GM12878 (cell line): Measurements from ENCODE around the gene SEMA6C. TPM values are rescaled to one million over a fixed set of nuclear protein-coding genes. Genes with fewer than 3 reads are reported as not detected.

Source experiments
- ATAC-seq: fragments of 200-7000 bp; cut with Tn5 transposase; 3 replicates; pipeline ENCODE4 v1.9.1; 2020; ENCODE audit warnings: mild to moderate bottlenecking, moderate library complexity
- BruUV-seq: library from RNA; stranded (reverse); fragments of 400-500 nt; replicated peaks from 2 replicates; lab custom pipeline; 2021; lab: Mats Ljungman, UMichigan
- CTCF ChIA-PET: fragments of 300-600 bp; sonication (Branson Sonifier 250); formaldehyde crosslinking; extraction: SDS; loops from one replicate; lab custom pipeline; 2021; ENCODE audit warnings: inconsistent platforms; lab: Yijun Ruan, JAX
- POLR2A ChIA-PET: fragments of 350-600 bp; formaldehyde crosslinking; extraction: SDS; loops from one replicate; lab custom pipeline; 2021; ENCODE audit warnings: inconsistent platforms; lab: Charles Lee
- RAD21 ChIA-PET: fragments of 300-600 bp; sonication (Branson Sonifier 250); formaldehyde crosslinking; loops from one replicate; lab custom pipeline; 2023; ENCODE audit warnings: antibody characterized with exemption; ENCODE audit not compliant: unreplicated experiment; lab: Charles Lee
- SMC1A ChIA-PET: fragments of 300-600 bp; sonication (Branson Sonifier 250); formaldehyde crosslinking; loops from one replicate; lab custom pipeline; 2023; ENCODE audit not compliant: unreplicated experiment, uncharacterized antibody; lab: Charles Lee
- DNase-seq: peaks from one replicate; pipeline ENCODE4 v3.0.0-alpha.2; 2011; ENCODE audit warnings: low read depth, low spot score
- FAIRE-seq: peaks from 3 replicates; lab custom pipeline; 2011; peaks lifted over from hg19 to GRCh38; lab: Jason Lieb, UNC
- H2AFZ ChIP-seq: 2 replicates; pipeline ENCODE4 v1.6.0; 2011; ENCODE audit warnings: low read depth, low read length, control low read depth; ENCODE audit not compliant: control insufficient read depth
- H3K27ac ChIP-seq: 2 replicates; pipeline ENCODE4 v1.5.1; 2011; ENCODE audit warnings: control low read depth; ENCODE audit not compliant: control insufficient read depth, insufficient read depth
- H3K27me3 ChIP-seq, 2 experiments: replicated peaks in 1 of 2; 2 replicates each; pipeline versions ENCODE4 v1.6.0 to v1.6.1; 2011; ENCODE audit warnings: low read length in 1 of 2; ENCODE audit not compliant: control insufficient read depth in 2 of 2, insufficient read depth in 2 of 2
- H3K36me3 ChIP-seq, 2 experiments: 2 replicates each; pipeline ENCODE4 v1.5.1; 2011; ENCODE audit warnings: low read length in 1 of 2; ENCODE audit not compliant: control insufficient read depth in 2 of 2, insufficient read depth in 2 of 2
- H3K4me1 ChIP-seq: 2 replicates; pipeline ENCODE4 v1.6.1; 2011; ENCODE audit warnings: mild to moderate bottlenecking, low read length, moderate library complexity, mixed read lengths; ENCODE audit not compliant: control insufficient read depth, insufficient read depth
- H3K4me2 ChIP-seq: 2 replicates; pipeline ENCODE4 v1.6.0; 2011; ENCODE audit warnings: control low read depth; ENCODE audit not compliant: control insufficient read depth, insufficient read depth
- H3K4me3 ChIP-seq: fragments of 200-600 bp; sonication (generic); 2 replicates; pipeline ENCODE4 v1.5.1; 2016
- H3K79me2 ChIP-seq: 2 replicates; pipeline ENCODE4 v1.6.0; 2011; ENCODE audit warnings: low read length; ENCODE audit not compliant: control insufficient read depth, insufficient read depth
- H3K9ac ChIP-seq: 2 replicates; pipeline ENCODE4 v1.8.0; 2011; ENCODE audit warnings: low read length, control low read depth, mixed read lengths; ENCODE audit not compliant: control insufficient read depth, insufficient read depth
- H3K9me3 ChIP-seq: replicated peaks from 3 replicates; pipeline ENCODE4 v1.5.1; 2011; ENCODE audit warnings: mild to moderate bottlenecking, low read length; ENCODE audit not compliant: control insufficient read depth, insufficient read depth
- H4K20me1 ChIP-seq: 2 replicates; pipeline ENCODE4 v1.6.0; 2011; ENCODE audit not compliant: control insufficient read depth, insufficient read depth
- BCLAF1 ChIP-seq: fragments of 450-650 bp; IDR thresholded peaks from 2 replicates; pipeline ENCODE4 v1.6.1; 2017; ENCODE audit warnings: antibody characterized with exemption, mild to moderate bottlenecking, moderate library complexity
- FOS ChIP-seq: IDR thresholded peaks from 3 replicates; pipeline ENCODE4 v1.6.1; 2011; ENCODE audit warnings: borderline replicate concordance; ENCODE audit not compliant: insufficient read length; ENCODE audit errors: extremely low read depth
- GATAD2B ChIP-seq: fragments of 450-650 bp; conservative IDR thresholded peaks from 2 replicates; pipeline ENCODE4 v1.6.1; 2017; ENCODE audit warnings: low read depth, mild to moderate bottlenecking, moderate library complexity
- MXI1 ChIP-seq: fragments of 150-350 bp; IDR thresholded peaks from 2 replicates; pipeline ENCODE4 v1.6.1; 2011; ENCODE audit warnings: low read depth, mild to moderate bottlenecking, inconsistent platforms, low read length, improper control_type of control experiment
- PBX3 ChIP-seq: IDR thresholded peaks from 2 replicates; pipeline ENCODE4 v1.6.1; 2011; ENCODE audit warnings: mild to moderate bottlenecking, low read depth, low read length, moderate library complexity; ENCODE audit not compliant: insufficient replicate concordance
- POLR2AphosphoS5 ChIP-seq: IDR thresholded peaks from 2 replicates; pipeline ENCODE4 v1.6.1; 2011; ENCODE audit warnings: mild to moderate bottlenecking, low read length, inconsistent platforms
- SREBF2 ChIP-seq: IDR thresholded peaks from 2 replicates; pipeline ENCODE4 v1.6.1; 2012; ENCODE audit warnings: mild to moderate bottlenecking, low read length
- TARDBP ChIP-seq: IDR thresholded peaks from 2 replicates; pipeline ENCODE4 v1.6.1; 2016; ENCODE audit warnings: borderline replicate concordance
- YBX1 ChIP-seq: fragments of 450-650 bp; IDR thresholded peaks from 2 replicates; pipeline ENCODE4 v1.6.1; 2016; ENCODE audit warnings: antibody characterized with exemption
- ZNF592 ChIP-seq: fragments of 450-650 bp; IDR thresholded peaks from 2 replicates; pipeline ENCODE4 v1.6.1; 2017; ENCODE audit warnings: mild to moderate bottlenecking, moderate library complexity
- ZNF687 ChIP-seq: fragments of 450-650 bp; IDR thresholded peaks from 2 replicates; pipeline ENCODE4 v1.6.1; 2017; ENCODE audit warnings: mild to moderate bottlenecking, moderate library complexity
- ZZZ3 ChIP-seq: IDR thresholded peaks from 2 replicates; pipeline ENCODE4 v1.6.1; 2011; ENCODE audit warnings: low read depth; ENCODE audit not compliant: control insufficient read depth, insufficient read length
- WGBS: methylation state at CpG from one replicate; pipeline ENCODE4 v1.1.6; 2016; ENCODE audit warnings: low lambda C conversion rate; ENCODE audit not compliant: insufficient replicate concordance, insufficient coverage; ENCODE audit errors: missing lambda C conversion rate; 5-methylcytosine and 5-hydroxymethylcytosine counted together
- in situ Hi-C: fragments of 300-500 bp; cut with MboI; formaldehyde crosslinking; loops from 9 replicates; pipeline ENCODE4 v1.14.3; 2018; ENCODE audit warnings: mixed read lengths
- intact Hi-C: fragments of 100-400 bp; cut with micrococcal nuclease; formaldehyde crosslinking; loops from one replicate; pipeline ENCODE4 v1.14.2; 2022; ENCODE audit not compliant: unreplicated experiment
- polyA plus RNA-seq, 11 experiments: library from polyadenylated mRNA; depleted of rRNA in 4 of 11; unstranded in 6 of 11; stranded (reverse) in 5 of 11; fragments of >200 nt; fragmentation: Nextera tagmentation in 4 of 11; fragmentation: Illumina TruSeq in 1 of 11; extraction: Ambion mirVana in 4 of 11; extraction: Trizol in 1 of 11; gene quantifications; 1 replicate in 1 of 11; 2 replicates in 10 of 11; pipeline versions ENCODE4 v1.2.1 to v1.2.3, GENCODE V29; 2011 to 2016; ENCODE audit warnings: inconsistent platforms in 2 of 11, missing spikeins in 2 of 11, low read depth in 1 of 11
- total RNA-seq, 4 experiments: library from RNA; depleted of rRNA in 3 of 4; stranded (reverse); fragments of >200 nt in 3 of 4; fragmentation: Illumina TruSeq in 1 of 4; extraction: Trizol in 1 of 4; gene quantifications; 2 replicates each; pipeline versions ENCODE4 v1.2.1 to v1.2.3, GENCODE V29; 2013 to 2021

Gene SEMA6C
- total and polyA plus RNA-seq, 10 of the 15 experiments (the other 5 are each of a cell fraction or from before 2014, with no cell fraction given), result 0.13 to 2.2 (median 0.29) TPM; not detected in 1

- Histone ChIP-seq H3K27ac (no peak overlapping the region), H2AFZ (no peak overlapping the region), H4K20me1 (no peaks in the 10 kb centered on the region), H3K9me3 (no peaks in the 10 kb centered on the region), H3K9ac (no peak overlapping the region), H3K4me1 (peaks cover 5% of the 10 kb centered on the region; the same call in 1 of the 2 replicates), H3K36me3 (no peaks in the 10 kb centered on the region; a peak in 1 of 4 replicates), H3K79me2 (no peaks in the 10 kb centered on the region), H3K4me2 (no peak overlapping the region), H3K27me3 (no peaks in the 10 kb centered on the region), H3K4me3 (no peak overlapping the region)
- BruUV-seq, result no TSS peak
- ChIA-PET RAD21 (no interaction called here), SMC1A (no interaction called here), POLR2A (interaction anchor here (0.6 to 0.7 kb wide), 3 partner anchors 119 to 619 kb away, joined by 4 to 5 read pairs (median 4); no protein-coding TSS in a partner anchor), CTCF (interaction anchor here (0.6 to 3.3 kb wide), 3 partner anchors 28 to 694 kb away, joined by 3 to 8 read pairs (median 4); partner anchors contain the start of gene TNFAIP8L2)
- ATAC-seq (no peak), DNase-seq (no peak), FAIRE-seq (no peak)
- 56% methylated on average over 1 of the region's 6 CpGs for WGBS
- in situ Hi-C loops, result no loop called here
- intact Hi-C loops, result no loop called here
- TF ChIP-seq FOS (no peak), PBX3 (no peak), SREBF2 (no peak), POLR2AphosphoS5 (no peak), ZZZ3 (no peak), BCLAF1 (no peak), ZNF687 (no peak), GATAD2B (no peak), MXI1 (no peak), YBX1 (no peak), TARDBP (no peak), ZNF592 (no peak)
These were observed 17.6 kb downstream of the SEMA6C start for GRCh38 chr1:151128800-151129199.
